CD4-positive, CD25-positive, alpha-beta regulatory T cell (primary cell): ENCODE measurements around the gene FIZ1. TPM values are rescaled to one million over a fixed set of nuclear protein-coding genes. Genes with fewer than 3 reads are reported as not detected.

ENCODE experiments used
- ATAC-seq, 2 donors: fragments of 150-1000 bp; cut with Tn5 transposase; one replicate each; pipeline ENCODE4 v1.10.0; 2021; ENCODE audit warnings: low read depth in 2 of 2, moderate number of reproducible peaks in 2 of 2, moderate library complexity in 1 of 2
- DNase-seq, 3 donors: peaks; one replicate each; pipeline versions ENCODE4 v3.0.0 to v3.0.0-alpha.2; 2012 to 2022; ENCODE audit warnings: mixed read lengths in 1 of 3
- H3K27ac ChIP-seq: one replicate; pipeline ENCODE4 v1.7.0; 2013; ENCODE audit warnings: mild to moderate bottlenecking, low read length; ENCODE audit not compliant: insufficient read depth, poor library complexity, severe bottlenecking
- H3K27me3 ChIP-seq: one replicate; pipeline ENCODE4 v1.7.0; 2013; ENCODE audit warnings: low read length; ENCODE audit not compliant: control insufficient read depth, insufficient read depth
- H3K36me3 ChIP-seq: one replicate; pipeline ENCODE4 v1.7.0; 2013; ENCODE audit warnings: mild to moderate bottlenecking, low read length, moderate library complexity; ENCODE audit not compliant: control insufficient read depth, insufficient read depth
- H3K4me1 ChIP-seq: 2 replicates; pipeline ENCODE4 v1.7.0; 2013; ENCODE audit warnings: mild to moderate bottlenecking, low read length; ENCODE audit not compliant: insufficient read depth, control insufficient read depth, poor library complexity, severe bottlenecking
- H3K4me3 ChIP-seq: one replicate; pipeline ENCODE4 v1.7.0; 2013; ENCODE audit warnings: low read depth, mild to moderate bottlenecking, low read length, moderate library complexity
- H3K9me3 ChIP-seq, 2 experiments: 1 replicate in 1 of 2; 2 replicates in 1 of 2; pipeline ENCODE4 v1.7.0; 2013; ENCODE audit warnings: low read length in 2 of 2, mild to moderate bottlenecking in 1 of 2, moderate library complexity in 1 of 2; ENCODE audit not compliant: control insufficient read depth in 2 of 2
- H3K27ac Mint-ChIP-seq, 3 donors: one replicate each; pipeline ENCODE4 v1.8.0; 2020 to 2022; ENCODE audit warnings: mild to moderate bottlenecking in 3 of 3, mixed read lengths in 3 of 3, moderate library complexity in 2 of 3
- H3K27me3 Mint-ChIP-seq: one replicate; pipeline ENCODE4 v1.8.0; 2022; ENCODE audit warnings: mild to moderate bottlenecking, mixed read lengths
- H3K36me3 Mint-ChIP-seq: one replicate; pipeline ENCODE4 v1.8.0; 2020; ENCODE audit warnings: mixed read lengths
- H3K4me1 Mint-ChIP-seq, 4 donors: one replicate each; pipeline ENCODE4 v1.8.0; 2020 to 2022; ENCODE audit warnings: mixed read lengths in 4 of 4, mild to moderate bottlenecking in 1 of 4
- H3K4me3 Mint-ChIP-seq, 4 donors: one replicate each; pipeline ENCODE4 v1.8.0; 2020 to 2022; ENCODE audit warnings: mild to moderate bottlenecking in 4 of 4, mixed read lengths in 4 of 4, moderate library complexity in 3 of 4
- H3K9me3 Mint-ChIP-seq, 7 donors: one replicate each; pipeline ENCODE4 v1.8.0; 2020 to 2022; ENCODE audit warnings: mixed read lengths in 7 of 7, mild to moderate bottlenecking in 3 of 7, moderate library complexity in 2 of 7
- polyA plus RNA-seq, 4 donors: library from polyadenylated mRNA; unstranded; fragments of 300-500 nt; fragmentation: Illumina TruSeq; gene quantifications; one replicate each; pipeline ENCODE4 v1.2.3, GENCODE V29; 2021
- total RNA-seq: library from RNA; stranded (reverse); gene quantifications from one replicate; pipeline ENCODE4 v1.2.3, GENCODE V29; 2022

The FIZ1 gene
- total and polyA plus RNA-seq, 5 donors from 2014 or later: 1.3 to 13.0 (median 1.6) TPM

- no peaks in the 10 kb centered on the region for H3K36me3 ChIP-seq
- peaks cover 16 to 35% (median 20%) of the 10 kb centered on the region in 4 donors for H3K4me1 Mint-ChIP-seq
- peak overlapping the region; percentile 75 for H3K4me3 ChIP-seq
- no peaks in the 10 kb centered on the region for H3K27me3 ChIP-seq
- H3K4me3 Mint-ChIP-seq: peak overlapping the region; percentile 85 to 94 (median 92)
- H3K4me1 ChIP-seq: peaks cover 20% of the 10 kb centered on the region
- H3K9me3 Mint-ChIP-seq: peaks cover 0 to 2% (median 0%) of the 10 kb centered on the region in 7 donors
- H3K9me3 ChIP-seq: no peaks in the 10 kb centered on the region
- H3K27ac ChIP-seq: peak overlapping the region; percentile 77
- peak overlapping the region; percentile 14 to 80 (median 26) for H3K27ac Mint-ChIP-seq
- H3K27me3 Mint-ChIP-seq: peaks cover 14% of the 10 kb centered on the region
- DNase-seq: peak in 1 of 3 donors; percentile 27
- peaks cover 13% of the 10 kb centered on the region for H3K36me3 Mint-ChIP-seq
- no peak for ATAC-seq
Observed at GRCh38 chr19:55581145-55581822, 18.0 kb downstream of the FIZ1 start.

GRCh38 chr19:55580628-55581144, 18.6 kb downstream of the FIZ1 start, which contains the start of gene ZNF579:
TSS of gene ZNF579 (minus strand) at chr19:55580848. CDS start at chr19:55579639, 1,209 bp downstream.
- H3K36me3 ChIP-seq: no peaks in the 10 kb centered on the region
- peak within 1 kb of the TSS; percentile 75 for H3K4me3 ChIP-seq
- H3K9me3 ChIP-seq: no peaks in the 10 kb centered on the region
- peaks cover 16 to 30% (median 20%) of the 10 kb centered on the region in 4 donors for H3K4me1 Mint-ChIP-seq
- peaks cover 13% of the 10 kb centered on the region for H3K36me3 Mint-ChIP-seq
- ATAC-seq (peak; percentile 46 to 65), DNase-seq (peak; percentile 48 to 82 (median 66))
- H3K27ac ChIP-seq: peak within 1 kb of the TSS; percentile 77
- peak within 1 kb of the TSS; percentile 88 to 94 (median 92) for H3K4me3 Mint-ChIP-seq
- peak within 1 kb of the TSS; percentile 58 to 96 (median 94) for H3K27ac Mint-ChIP-seq
- H3K27me3 ChIP-seq: no peaks in the 10 kb centered on the region
- H3K9me3 Mint-ChIP-seq: peaks cover 0 to 3% (median 0%) of the 10 kb centered on the region in 7 donors
- H3K4me1 ChIP-seq: peaks cover 14% of the 10 kb centered on the region
- peaks cover 14% of the 10 kb centered on the region for H3K27me3 Mint-ChIP-seq

- peaks cover 11 to 25% (median 18%) of the 10 kb centered on the region in 4 donors for H3K4me1 Mint-ChIP-seq
- H3K4me3 Mint-ChIP-seq: peak overlapping the region; percentile 88 to 94 (median 92)
- Histone ChIP-seq H3K27ac (peak overlapping the region; percentile 77), H3K4me1 (peaks cover 13% of the 10 kb centered on the region), H3K9me3 (no peaks in the 10 kb centered on the region), H3K36me3 (no peaks in the 10 kb centered on the region), H3K27me3 (no peaks in the 10 kb centered on the region), H3K4me3 (peak overlapping the region; percentile 54)
- DNase-seq: peak in 1 of 3 donors; percentile 18
- peaks cover 10% of the 10 kb centered on the region for H3K27me3 Mint-ChIP-seq
- peaks cover 0 to 3% (median 0%) of the 10 kb centered on the region in 7 donors for H3K9me3 Mint-ChIP-seq
- peaks cover 13% of the 10 kb centered on the region for H3K36me3 Mint-ChIP-seq
- ATAC-seq: peak in 1 of 2 donors; percentile 29
- H3K27ac Mint-ChIP-seq: peak overlapping the region; percentile 58 to 96 (median 94)
Observed at GRCh38 chr19:55579766-55580621, 19.3 kb downstream of the FIZ1 start.

GRCh38 chr19:55578761-55579747, 20.3 kb downstream of the FIZ1 start:
- H3K27ac Mint-ChIP-seq: peak overlapping the region in 2 of 3 donors; percentile 94 to 96
- H3K27me3 ChIP-seq: no peaks in the 10 kb centered on the region

GRCh38 chr19:55578031-55578760, 21.1 kb downstream of the FIZ1 start:
- Mint-ChIP-seq H3K27ac (no peak overlapping the region), H3K4me1 (peaks cover 11 to 25% (median 18%) of the 10 kb centered on the region in 4 donors), H3K36me3 (peaks cover 13% of the 10 kb centered on the region), H3K4me3 (no peak overlapping the region), H3K9me3 (peaks cover 0 to 3% (median 0%) of the 10 kb centered on the region in 7 donors), H3K27me3 (peaks cover 5% of the 10 kb centered on the region)
- Histone ChIP-seq H3K27me3 (no peaks in the 10 kb centered on the region), H3K36me3 (no peaks in the 10 kb centered on the region), H3K27ac (no peak overlapping the region), H3K4me1 (peaks cover 13% of the 10 kb centered on the region), H3K4me3 (no peak overlapping the region), H3K9me3 (no peaks in the 10 kb centered on the region)
- DNase-seq (no peak), ATAC-seq (no peak)

More at GRCh38 chr19:55578761-55579747, 20.3 kb downstream of the FIZ1 start:
- Mint-ChIP-seq H3K9me3 (peaks cover 0 to 3% (median 0%) of the 10 kb centered on the region in 7 donors), H3K27me3 (peaks cover 5% of the 10 kb centered on the region), H3K4me1 (peaks cover 11 to 25% (median 18%) of the 10 kb centered on the region in 4 donors), H3K4me3 (peak overlapping the region; percentile 88 to 94 (median 92)), H3K36me3 (peaks cover 13% of the 10 kb centered on the region)
- Histone ChIP-seq H3K27ac (no peak overlapping the region), H3K36me3 (no peaks in the 10 kb centered on the region), H3K4me3 (peak overlapping the region; percentile 54), H3K4me1 (peaks cover 13% of the 10 kb centered on the region), H3K9me3 (no peaks in the 10 kb centered on the region)
- no peak for DNase-seq
- no peak for ATAC-seq

- H3K4me3 ChIP-seq: no peak overlapping the region
- no peaks in the 10 kb centered on the region for H3K27me3 ChIP-seq
- Mint-ChIP-seq H3K9me3 (peaks cover 0 to 3% (median 0%) of the 10 kb centered on the region in 7 donors), H3K4me1 (peaks cover 11 to 19% (median 14%) of the 10 kb centered on the region in 4 donors), H3K4me3 (peak overlapping the region; percentile 53 to 66 (median 64)), H3K27ac (peak overlapping the region in 1 of 3 donors; percentile 89), H3K36me3 (peaks cover 13% of the 10 kb centered on the region), H3K27me3 (peaks cover 5% of the 10 kb centered on the region)
- no peaks in the 10 kb centered on the region for H3K9me3 ChIP-seq
- no peak for ATAC-seq
- no peaks in the 10 kb centered on the region for H3K36me3 ChIP-seq
- H3K4me1 ChIP-seq: peaks cover 13% of the 10 kb centered on the region
- no peak for DNase-seq
- no peak overlapping the region for H3K27ac ChIP-seq
Observed at GRCh38 chr19:55576746-55577145, 22.6 kb downstream of the FIZ1 start.
